ENCODE measurements around the gene OR4K2.
A peak's percentile ranks its signal among the peaks of the same experiment; 100 is the strongest.
"Not testable (repeated sequence)": the region's sequence is repeated elsewhere in the genome, so short reads cannot be mapped to it uniquely, and the experiment has no call there.

The OR4K2 gene, protein sequence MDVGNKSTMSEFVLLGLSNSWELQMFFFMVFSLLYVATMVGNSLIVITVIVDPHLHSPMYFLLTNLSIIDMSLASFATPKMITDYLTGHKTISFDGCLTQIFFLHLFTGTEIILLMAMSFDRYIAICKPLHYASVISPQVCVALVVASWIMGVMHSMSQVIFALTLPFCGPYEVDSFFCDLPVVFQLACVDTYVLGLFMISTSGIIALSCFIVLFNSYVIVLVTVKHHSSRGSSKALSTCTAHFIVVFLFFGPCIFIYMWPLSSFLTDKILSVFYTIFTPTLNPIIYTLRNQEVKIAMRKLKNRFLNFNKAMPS

DNA sequence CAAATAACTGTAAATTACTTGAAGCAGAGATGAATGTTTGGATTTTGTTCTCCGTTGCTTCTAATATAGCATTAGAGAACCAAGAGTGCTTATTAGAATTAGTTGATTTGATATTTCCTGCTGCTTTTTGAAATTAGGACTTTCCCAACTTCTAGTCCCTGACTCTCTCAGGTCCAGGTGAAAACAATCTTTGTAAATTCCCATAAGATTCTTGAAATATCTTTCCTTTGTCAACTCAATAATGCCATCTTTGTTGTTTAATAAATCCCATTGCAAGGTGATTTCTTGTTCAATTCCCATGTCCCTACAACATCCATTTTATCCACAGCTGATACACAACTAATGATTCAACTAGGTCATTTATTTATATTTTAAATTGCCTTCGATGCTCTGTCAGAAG, at the start of gene OR4K2:
Gene OR4K2, plus strand, starts transcription at position 301 of the 400 bp plus-strand sequence. CDS start 1,126 bp downstream, outside the sequence.
- ATAC-seq (no peak), DNase-seq (no peak)

DNA sequence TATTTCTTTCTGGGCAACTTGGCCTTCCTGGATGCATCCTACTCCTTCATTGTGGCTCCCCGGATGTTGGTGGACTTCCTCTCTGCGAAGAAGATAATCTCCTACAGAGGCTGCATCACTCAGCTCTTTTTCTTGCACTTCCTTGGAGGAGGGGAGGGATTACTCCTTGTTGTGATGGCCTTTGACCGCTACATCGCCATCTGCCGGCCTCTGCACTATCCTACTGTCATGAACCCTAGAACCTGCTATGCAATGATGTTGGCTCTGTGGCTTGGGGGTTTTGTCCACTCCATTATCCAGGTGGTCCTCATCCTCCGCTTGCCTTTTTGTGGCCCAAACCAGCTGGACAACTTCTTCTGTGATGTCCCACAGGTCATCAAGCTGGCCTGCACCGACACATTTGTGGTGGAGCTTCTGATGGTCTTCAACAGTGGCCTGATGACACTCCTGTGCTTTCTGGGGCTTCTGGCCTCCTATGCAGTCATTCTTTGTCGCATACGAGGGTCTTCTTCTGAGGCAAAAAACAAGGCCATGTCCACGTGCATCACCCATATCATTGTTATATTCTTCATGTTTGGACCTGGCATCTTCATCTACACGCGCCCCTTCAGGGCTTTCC, 47.2 kb upstream of the OR4K2 start:
- not testable (repeated sequence) for DNase-seq, ATAC-seq

DNA sequence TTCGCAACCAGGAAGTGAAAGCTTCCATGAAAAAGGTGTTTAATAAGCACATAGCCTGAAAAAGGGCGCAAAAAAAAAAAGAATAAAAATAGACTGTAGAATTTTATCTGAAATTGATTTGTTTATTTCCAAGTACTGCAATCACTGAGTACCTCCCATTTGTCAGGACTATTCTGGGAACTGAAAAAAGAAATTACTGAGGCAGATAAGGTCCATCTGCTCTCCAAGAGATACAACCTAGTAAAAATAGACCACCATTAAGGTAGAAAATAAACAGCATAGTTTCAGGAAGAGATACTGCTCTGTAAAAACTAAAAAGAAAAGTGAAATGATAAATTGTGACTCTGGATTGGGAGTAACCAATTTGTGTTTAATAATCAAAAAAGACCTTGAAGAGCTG, 46.6 kb upstream of the OR4K2 start:
- no peak for DNase-seq

DNA sequence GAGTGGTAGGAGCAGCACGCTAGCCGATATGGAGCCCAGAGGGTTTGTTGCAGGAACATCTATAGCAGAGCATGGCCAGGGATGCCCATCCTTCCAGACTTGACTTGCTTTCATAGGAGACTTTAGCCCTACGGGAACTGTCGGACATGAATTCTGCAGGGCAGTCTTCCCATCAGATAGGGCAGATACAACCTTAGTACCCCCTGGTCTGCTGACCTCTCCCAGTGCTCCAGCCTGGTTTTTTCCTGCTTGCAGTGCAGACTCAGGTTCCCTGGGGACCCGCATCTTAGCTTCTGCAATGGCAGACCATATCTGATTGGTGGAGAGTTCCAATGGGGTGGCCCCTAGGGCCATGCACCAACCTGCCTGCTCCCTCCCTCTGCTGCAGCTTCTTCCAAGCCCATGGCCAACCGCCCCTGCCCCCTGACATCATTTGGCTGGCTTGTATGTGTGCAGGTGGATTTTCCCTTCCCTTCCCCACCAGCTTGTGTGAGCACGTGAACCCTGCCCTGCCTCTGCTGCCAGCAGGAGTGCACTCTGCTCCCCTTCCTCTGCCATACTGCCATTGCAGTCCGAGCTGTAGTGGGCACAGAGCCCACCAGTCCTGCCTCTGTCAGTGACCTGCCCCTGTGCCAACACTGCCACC, 40.6 kb upstream of the OR4K2 start:
- not testable (repeated sequence) for ATAC-seq, DNase-seq

More for the DNA sequence above, 46.6 kb upstream of the OR4K2 start:
- no peak for ATAC-seq

DNA sequence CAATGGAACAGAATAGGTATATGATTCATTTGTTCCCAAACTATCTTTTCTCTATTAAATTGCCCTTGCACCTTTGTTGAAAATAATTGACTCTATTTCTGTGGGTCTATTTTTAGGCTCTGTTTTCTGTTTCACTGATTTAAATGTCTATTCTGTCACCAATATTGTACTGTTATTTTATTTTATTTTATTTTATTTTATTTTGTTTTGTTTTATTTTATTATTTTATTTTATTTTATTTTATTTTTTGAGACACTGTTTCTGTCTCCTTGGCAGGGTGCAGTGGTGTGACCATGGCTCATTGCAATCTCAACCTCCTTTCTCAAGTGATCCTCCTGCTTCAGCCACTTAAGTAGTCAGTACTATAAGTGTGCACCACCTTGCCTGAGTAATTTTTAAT, 36.5 kb upstream of the OR4K2 start:
- no peak for ATAC-seq
- no peak for DNase-seq

DNA sequence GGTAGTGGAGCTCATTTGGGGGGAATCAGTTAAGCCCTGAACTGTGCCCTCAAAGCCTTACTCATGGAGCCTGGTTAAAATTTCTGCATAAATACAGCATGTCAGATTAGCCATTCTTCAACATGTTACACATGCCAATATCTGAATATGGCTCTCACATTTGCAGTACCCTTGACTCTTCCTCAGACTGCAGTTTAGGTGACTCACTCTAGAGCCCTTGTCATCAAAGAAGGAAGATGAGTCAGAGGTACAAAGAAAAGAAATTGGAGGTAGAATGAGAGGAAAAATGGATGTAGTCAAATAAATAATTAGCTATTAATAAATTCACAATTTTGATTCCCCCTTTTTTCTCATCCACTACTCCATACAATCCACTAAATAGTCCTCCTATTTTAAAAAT, 23.6 kb upstream of the OR4K2 start:
- DNase-seq, result no peak
- peak; percentile 43 for ATAC-seq

DNA sequence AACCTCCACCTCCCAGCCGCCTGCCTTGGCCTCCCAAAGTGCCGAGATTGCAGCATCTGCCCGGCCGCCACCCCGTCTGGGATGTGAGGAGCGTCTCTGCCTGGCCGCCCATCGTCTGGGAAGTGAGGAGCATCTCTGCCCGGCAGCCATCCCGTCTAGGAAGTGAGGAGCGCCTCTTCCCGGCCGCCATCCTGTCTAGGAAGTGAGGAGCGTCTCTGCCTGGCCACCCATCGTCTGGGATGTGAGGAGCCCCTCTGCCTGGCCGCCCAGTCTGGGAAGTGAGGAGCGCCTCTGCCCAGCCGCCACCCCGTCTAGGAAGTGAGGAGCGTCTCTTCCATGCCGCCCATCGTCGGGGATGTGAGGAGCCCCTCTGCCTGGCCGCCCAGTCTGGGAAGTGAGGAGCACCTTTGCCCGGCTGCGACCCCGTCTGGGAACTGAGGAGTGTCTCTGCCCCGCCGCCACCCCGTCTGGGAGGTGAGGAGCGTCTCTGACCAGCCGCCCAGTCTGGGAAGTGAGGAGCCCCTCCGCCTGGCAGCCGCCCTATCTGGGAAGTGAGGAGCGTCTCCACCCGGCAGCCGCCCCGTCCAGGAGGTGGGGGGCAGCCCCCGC, 8.8 kb upstream of the OR4K2 start:
- ATAC-seq, DNase-seq: not testable (repeated sequence)

DNA sequence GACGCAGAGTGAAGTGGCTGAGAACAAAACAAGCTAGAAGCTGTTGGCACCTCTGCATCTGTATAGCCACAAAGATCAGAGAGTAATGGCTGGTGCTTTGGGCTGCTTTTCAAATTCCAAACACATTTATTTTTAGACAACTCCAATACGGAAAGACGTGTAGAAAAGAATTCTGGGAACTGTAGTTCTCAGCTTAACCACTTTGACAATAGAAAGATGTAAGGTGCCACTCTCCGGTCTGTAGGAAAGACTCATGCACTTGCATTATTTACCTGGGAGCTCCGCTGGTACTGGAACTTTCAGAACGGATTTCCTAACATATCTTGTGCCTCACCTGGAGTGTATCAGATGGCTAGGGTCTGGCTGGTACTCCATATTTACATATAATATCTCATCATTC, 1.8 kb upstream of the OR4K2 start:
- DNase-seq (no peak), ATAC-seq (no peak)

DNA sequence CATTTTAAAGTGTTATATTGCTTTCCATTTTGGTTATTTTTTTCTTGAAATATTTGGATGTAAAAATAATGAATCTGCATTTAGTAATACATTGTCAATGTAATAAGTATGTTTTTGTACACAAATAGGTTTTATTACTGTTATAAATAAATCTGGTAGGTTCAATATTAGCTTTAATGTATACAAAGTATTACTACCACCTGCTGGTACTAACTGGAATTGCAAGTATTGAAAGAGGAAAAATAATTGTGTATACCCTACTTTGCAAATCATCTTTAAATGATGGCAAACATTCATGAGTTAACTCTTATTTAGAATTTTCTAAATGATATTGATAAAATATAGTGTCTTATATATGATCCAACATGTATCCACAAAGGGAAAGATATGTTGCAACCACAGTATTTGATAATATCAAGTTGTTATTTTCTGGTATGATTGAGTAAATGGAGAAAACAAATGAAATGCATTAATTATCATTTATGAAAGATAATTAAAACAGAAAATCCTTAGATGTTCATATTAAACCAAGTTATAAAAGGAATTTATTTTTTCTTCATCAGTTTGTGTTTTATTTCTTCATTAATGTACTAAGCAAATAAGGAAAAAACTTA, 3.2 kb downstream of the OR4K2 start:
- DNase-seq, result no peak
- no peak for ATAC-seq

DNA sequence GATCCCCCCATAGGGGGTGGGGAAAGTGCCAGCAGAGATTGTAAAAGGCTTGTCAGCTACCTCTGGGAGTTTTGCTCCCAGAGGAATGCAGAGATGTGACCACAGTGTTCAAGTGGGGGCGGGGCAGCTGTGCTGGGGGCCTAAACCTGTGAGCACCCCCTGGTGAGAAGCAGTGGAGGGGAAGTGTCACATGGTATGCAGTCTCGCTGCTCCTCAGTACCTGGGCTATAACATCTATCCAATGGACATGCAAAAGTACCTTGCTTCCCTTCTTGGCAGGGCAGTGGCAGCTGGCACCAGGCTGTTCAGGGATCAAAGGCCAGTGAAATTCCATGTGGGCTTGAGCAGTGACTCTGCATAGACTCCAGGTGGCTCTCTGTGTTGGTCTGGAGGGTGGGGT, 20.3 kb downstream of the OR4K2 start:
- ATAC-seq, result no peak
- DNase-seq, result no peak

DNA sequence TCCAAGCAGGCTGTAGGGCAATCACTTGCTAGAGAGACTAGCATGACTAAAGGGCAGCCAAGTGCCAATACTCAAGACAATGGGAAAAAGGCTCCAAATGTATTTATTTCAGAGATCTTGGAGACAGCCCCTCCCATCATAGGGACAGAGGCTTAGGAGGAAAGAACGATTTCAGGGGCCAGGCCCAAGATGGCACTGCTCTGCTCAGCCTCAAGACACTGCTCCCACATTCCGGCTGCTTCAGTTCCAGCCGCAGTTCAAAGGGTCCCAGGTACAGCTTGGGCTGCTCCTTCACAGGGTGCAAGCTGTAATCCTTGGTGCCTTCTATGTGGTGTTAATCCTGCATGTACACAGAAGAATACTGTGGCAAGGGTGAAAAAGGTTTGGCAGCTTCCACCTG, 26.1 kb downstream of the OR4K2 start:
- no peak for DNase-seq
- ATAC-seq, result no peak

DNA sequence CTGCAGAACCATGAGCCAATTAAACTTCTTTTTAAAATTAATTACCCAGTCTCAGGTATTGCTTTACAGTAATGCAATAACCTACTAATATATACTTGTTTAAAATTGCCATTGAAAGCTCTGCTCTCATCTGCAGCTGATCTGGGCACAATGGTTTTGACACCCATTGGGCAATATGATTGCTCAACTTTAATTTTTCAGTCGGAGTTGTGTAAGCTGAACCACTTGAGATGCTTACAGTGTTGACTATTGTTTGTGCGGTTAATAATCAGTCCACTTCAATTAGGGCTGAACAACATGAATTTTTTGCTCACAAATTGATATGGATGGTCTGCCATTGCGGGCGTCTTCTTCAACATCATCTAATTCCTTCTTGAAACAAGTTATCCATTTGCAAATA, 27.5 kb downstream of the OR4K2 start:
- DNase-seq (no peak), ATAC-seq (no peak)

DNA sequence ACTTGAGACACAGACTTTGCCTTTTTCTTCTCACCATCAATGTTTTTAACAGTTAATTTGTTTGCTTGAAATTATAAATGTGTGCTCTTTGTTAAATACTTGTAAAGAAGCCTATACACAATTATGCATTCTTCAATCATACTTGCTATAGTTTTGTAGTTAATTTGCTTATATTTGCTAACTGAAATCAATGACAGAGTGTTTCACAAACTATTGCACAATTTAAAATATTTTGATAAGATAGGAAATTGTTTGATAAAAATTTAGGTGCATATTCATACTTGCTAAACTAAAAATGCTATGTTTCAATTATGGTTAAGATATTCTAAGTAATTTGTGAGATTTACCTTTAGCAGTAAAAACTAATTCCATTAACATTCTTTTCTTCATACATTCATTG, 31.7 kb downstream of the OR4K2 start:
- no peak for ATAC-seq
- DNase-seq, result no peak

DNA sequence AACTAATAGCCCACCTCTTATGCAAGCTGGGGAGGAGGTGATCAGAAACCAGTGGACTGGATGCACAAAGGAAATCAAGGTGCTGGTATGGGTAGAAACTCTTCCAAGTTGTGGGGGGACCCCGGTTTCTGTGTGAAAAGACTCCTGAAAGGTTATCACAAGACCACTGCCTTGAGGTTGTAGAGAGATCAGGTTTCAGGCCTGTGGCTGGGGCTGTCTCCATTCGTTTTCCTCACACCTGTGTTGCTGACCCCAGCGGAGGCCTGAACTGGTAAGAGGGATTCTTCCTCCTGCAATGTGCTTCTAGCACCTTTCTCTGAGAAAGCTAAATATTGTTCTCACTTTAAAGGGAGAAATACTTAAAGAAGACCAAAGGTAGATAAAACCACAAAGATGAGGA, 36.2 kb downstream of the OR4K2 start:
- no peak for DNase-seq
- no peak for ATAC-seq

DNA sequence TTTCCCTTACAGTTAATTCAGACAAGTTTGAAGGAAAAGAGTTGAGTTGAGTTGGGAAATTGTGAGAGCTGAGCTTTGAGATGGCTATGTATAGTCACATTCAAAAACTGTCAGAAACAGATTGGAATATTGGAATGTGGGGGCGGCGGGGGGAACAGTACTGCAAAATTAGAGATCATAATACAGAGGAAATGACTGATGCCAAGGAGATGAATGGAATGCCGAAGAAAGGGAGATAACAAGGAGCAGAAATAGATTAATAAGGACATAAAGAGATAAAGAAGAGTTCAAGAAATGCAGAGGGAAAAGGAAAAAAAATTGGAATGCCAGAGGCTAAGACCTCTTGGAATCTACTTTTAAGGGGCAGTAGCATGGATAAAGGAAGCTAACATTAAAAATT, 42.3 kb downstream of the OR4K2 start:
- no peak for DNase-seq
- no peak for ATAC-seq

DNA sequence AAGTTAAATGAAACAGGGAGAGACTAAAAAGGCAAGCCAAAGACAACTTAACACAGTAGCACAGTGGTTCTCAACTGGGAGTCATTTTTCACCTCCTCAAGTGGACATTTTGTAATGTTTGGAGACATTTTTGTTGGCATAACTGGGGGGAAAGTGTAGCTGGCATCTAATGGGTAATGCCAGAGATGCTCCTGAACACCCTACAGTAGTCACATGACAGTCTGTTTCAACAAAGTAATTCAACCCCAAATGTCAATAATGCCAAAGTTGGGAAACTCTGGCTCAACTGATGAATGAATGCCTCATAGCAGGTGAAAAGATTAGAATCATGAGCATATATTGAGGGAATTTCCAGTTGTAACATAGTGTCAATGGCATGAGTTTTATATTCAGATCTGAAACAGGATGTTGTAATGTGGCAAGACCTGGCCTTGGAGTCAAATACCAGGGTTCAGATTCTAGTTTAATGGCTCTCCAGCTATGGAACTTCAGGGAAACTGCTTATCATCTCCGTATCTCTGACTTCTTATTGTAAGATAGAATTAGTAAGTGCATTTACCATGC, 43.1 kb downstream of the OR4K2 start:
- ATAC-seq, result no peak
- no peak for DNase-seq

DNA sequence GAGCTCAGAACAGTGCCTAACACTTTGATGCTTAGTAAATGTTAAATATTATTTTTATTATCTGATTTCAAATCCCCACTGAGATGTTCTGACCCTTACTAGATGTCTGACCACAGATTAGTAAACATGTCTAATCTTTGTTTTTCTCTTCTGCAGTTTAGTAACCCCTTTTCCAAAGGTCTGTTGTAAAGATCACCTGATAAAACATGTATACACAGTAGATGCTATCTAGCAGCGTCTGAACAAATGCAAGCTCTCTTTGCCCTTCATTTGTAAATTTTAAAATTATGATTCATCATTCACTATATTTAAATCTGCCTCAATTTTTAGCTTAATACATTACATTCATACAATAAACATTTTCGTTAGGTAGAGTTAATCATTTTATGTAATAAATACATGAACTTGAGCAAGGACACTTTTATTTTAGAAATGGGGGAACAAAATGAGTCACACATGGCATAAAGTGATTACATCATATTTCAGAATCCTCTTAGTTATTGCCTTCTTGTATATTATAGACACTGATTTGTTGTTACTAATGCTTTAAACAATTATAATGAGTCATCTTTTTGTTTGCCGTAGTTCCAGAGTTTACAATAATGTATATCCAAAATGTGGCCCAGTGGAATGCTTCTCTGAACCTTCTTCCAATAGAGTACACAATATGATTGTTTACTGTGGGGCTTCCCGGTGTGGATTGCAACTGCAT, 43.8 kb downstream of the OR4K2 start:
- ATAC-seq (no peak), DNase-seq (no peak)

DNA sequence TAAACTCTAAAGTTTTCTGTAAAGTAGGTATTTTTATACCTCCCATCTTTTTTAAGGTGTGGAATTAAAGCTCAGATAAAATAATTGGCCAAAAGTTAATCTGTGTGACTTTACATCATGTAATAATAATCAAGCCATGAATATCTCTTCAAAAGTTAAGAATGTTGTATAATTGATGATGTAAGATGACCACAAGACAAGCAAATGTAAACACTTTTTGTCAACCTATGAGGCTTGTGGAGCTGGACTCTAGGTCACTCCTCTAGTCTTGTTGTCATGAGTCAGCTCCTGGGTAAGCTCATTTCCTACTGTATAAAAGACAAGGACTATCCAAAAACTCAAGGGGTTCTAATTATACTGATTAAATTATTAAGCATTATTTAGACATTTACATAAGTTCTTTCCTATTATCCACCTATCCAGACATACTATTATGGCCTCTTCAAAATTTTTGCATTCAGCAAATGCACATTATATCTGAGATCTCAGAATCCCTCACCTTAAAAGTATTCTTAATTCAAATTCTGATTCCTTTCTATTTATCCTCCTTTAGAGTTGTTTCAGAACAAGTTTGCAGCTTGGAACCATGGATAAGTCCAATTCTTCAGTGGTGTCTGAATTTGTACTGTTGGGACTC, 45.2 kb downstream of the OR4K2 start, which contains the start of gene OR4K5:
Gene OR4K5, plus strand, starts transcription at position 587 of the 637 bp plus-strand sequence. Its CDS starts 0 bp downstream, at position 587.
- ATAC-seq (no peak), DNase-seq (no peak)

DNA sequence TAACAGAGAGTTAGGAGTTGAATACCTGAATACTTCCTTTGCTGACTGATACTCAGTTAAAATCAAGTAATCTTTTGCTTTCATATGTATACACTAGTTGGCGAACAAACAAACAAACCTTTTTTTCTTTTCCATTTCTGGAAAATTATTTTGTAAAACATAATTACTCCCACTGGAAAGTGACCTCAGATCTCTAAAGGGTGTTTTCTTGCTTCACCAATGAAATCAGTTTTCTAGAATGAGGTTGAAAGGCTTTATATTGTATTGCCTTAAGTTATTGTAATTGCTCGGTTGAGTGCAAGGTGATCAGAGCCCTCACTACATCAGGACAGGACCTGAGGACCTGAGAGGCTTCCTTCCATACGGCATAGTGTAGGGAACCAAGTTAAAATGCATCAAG, 55.7 kb downstream of the OR4K2 start, which contains the start of gene OR4K1:
Gene OR4K1, plus strand, starts transcription at position 301 of the 400 bp plus-strand sequence. CDS start 4,750 bp downstream, outside the sequence.
- ATAC-seq, result no peak
- no peak for DNase-seq
